Measurements from ENCODE around the gene MYRF. TPM values are rescaled to one million over a fixed set of nuclear protein-coding genes. Genes with fewer than 3 reads are reported as not detected.

Gene MYRF
- total and polyA plus RNA-seq, 2 donors (not counting 1 experiment from before 2014, with no cell fraction given) = 0.27 to 0.34 TPM

- WGBS (ENCODE audit: insufficient coverage) = 86% methylated on average over 3 of the region's 5 CpGs
- Mint-ChIP-seq H3K27me3 (no peaks in the 10 kb centered on the region), H3K4me1 (peaks cover 14% of the 10 kb centered on the region), H3K27ac (no peak overlapping the region), H3K4me3 (no peak overlapping the region), H3K9me3 (ENCODE audit: insufficient read depth) (no peaks in the 10 kb centered on the region)
- Histone ChIP-seq H3K4me2 (replicated peaks; ENCODE audit: low read depth, low read length, poor library complexity, severe bottlenecking) (no peak overlapping the region), H3K79me2 (ENCODE audit: control insufficient read depth, insufficient read depth, low read length) (no peaks in the 10 kb centered on the region), H3K27ac (ENCODE audit: low read length in 2 of 2) (no peak overlapping the region), H2AFZ (ENCODE audit: insufficient read depth, low read depth, low read length, poor library complexity, severe bottlenecking) (no peak overlapping the region), H3K9ac (ENCODE audit: low read length) (no peak overlapping the region), H3K9me3 (ENCODE audit: control extremely low read depth in 1 of 3, control insufficient read depth in 2 of 3, insufficient read depth in 1 of 3, low read length in 2 of 3) (peaks cover 0 to 6% (median 0%) of the 10 kb centered on the region in 3 donors), H3K4me3 (ENCODE audit: control extremely low read depth in 1 of 5, extremely low read depth in 1 of 5, insufficient read depth in 1 of 5, low read depth in 2 of 5, low read length in 4 of 5) (no peak overlapping the region), H4K20me1 (ENCODE audit: control insufficient read depth, insufficient read depth, low read length, poor library complexity, severe bottlenecking) (no peaks in the 10 kb centered on the region), H3K27me3 (replicated peaks in 1 of 4; ENCODE audit: control extremely low read depth in 1 of 4, control insufficient read depth in 3 of 4, insufficient read depth in 4 of 4, low read length in 3 of 4) (peaks cover 0 to 13% (median 4%) of the 10 kb centered on the region in 4 experiments), H3K36me3 (replicated peaks in 1 of 2; ENCODE audit: control extremely low read depth in 1 of 2, control insufficient read depth in 1 of 2, extremely low read depth in 1 of 2, insufficient read depth in 2 of 2, low read length in 1 of 2) (no peaks in the 10 kb centered on the region), H3K4me1 (ENCODE audit: control insufficient read depth in 2 of 2, insufficient read depth in 2 of 2, low read length in 2 of 2) (peaks cover 9 to 20% of the 10 kb centered on the region in 2 donors)
- ChIA-PET CTCF (interaction anchor here (0.8 to 2.3 kb wide), 4 partner anchors 12 to 270 kb away, joined by 3 to 5 read pairs (median 4); no protein-coding TSS in a partner anchor), POLR2A (no interaction called here)
- TF ChIP-seq EZH2 (IDR thresholded peaks at IDR 0.05; ENCODE audit: borderline replicate concordance, insufficient read depth, low read depth, low read length, poor library complexity, severe bottlenecking) (no peak), CTCF (IDR thresholded peaks at IDR 0.05) (no peak)
- DNase-seq (no peak), ATAC-seq (ENCODE audit: low read depth) (no peak)
- intact Hi-C loops (cut with micrococcal nuclease) = no loop called here
Measured at GRCh38 chr11:61811831-61812230, 59.4 kb downstream of the MYRF start.

GRCh38 chr11:61812736-61813411 is 60.4 kb downstream of the MYRF start:
- H3K4me2 ChIP-seq (replicated peaks; ENCODE audit: low read depth, low read length, poor library complexity, severe bottlenecking) = no peak overlapping the region
- H3K4me1 ChIP-seq (ENCODE audit: control insufficient read depth in 2 of 2, insufficient read depth in 2 of 2, low read length in 2 of 2) = peaks cover 9 to 24% of the 10 kb centered on the region in 2 donors
- no peak overlapping the region for H3K9ac ChIP-seq (ENCODE audit: low read length)
- H3K27ac Mint-ChIP-seq = no peak overlapping the region
- TF ChIP-seq CTCF (IDR thresholded peaks at IDR 0.05) (no peak), EZH2 (IDR thresholded peaks at IDR 0.05; ENCODE audit: borderline replicate concordance, insufficient read depth, low read depth, low read length, poor library complexity, severe bottlenecking) (no peak)
- no peak overlapping the region for H3K4me3 ChIP-seq (ENCODE audit: control extremely low read depth in 1 of 5, extremely low read depth in 1 of 5, insufficient read depth in 1 of 5, low read depth in 2 of 5, low read length in 4 of 5)
- H3K79me2 ChIP-seq (ENCODE audit: control insufficient read depth, insufficient read depth, low read length) = no peaks in the 10 kb centered on the region
- WGBS (ENCODE audit: insufficient coverage) = 89% methylated on average over 3 of the region's 4 CpGs
- ATAC-seq (ENCODE audit: low read depth) = no peak
- H3K9me3 Mint-ChIP-seq (ENCODE audit: insufficient read depth) = no peaks in the 10 kb centered on the region
- H3K9me3 ChIP-seq (ENCODE audit: control extremely low read depth in 1 of 3, control insufficient read depth in 2 of 3, insufficient read depth in 1 of 3, low read length in 2 of 3) = peaks cover 0 to 6% (median 0%) of the 10 kb centered on the region in 3 donors
- no peaks in the 10 kb centered on the region for H3K36me3 ChIP-seq (replicated peaks in 1 of 2; ENCODE audit: control extremely low read depth in 1 of 2, control insufficient read depth in 1 of 2, extremely low read depth in 1 of 2, insufficient read depth in 2 of 2, low read length in 1 of 2)
- H3K27me3 Mint-ChIP-seq = no peaks in the 10 kb centered on the region
- POLR2A ChIA-PET = no interaction called here
- H3K27me3 ChIP-seq (replicated peaks in 1 of 4; ENCODE audit: control extremely low read depth in 1 of 4, control insufficient read depth in 3 of 4, insufficient read depth in 4 of 4, low read length in 3 of 4) = peaks cover 0 to 17% (median 4%) of the 10 kb centered on the region in 4 experiments
- no peak for DNase-seq
- H3K4me3 Mint-ChIP-seq = no peak overlapping the region
- CTCF ChIA-PET = interaction anchor here (0.8 to 6.1 kb wide), 7 partner anchors 15 to 295 kb away, joined by 3 to 77 read pairs (median 5); partner anchors contain the start of gene FEN1
- no peak overlapping the region for H3K27ac ChIP-seq (ENCODE audit: low read length in 2 of 2)
- H4K20me1 ChIP-seq (ENCODE audit: control insufficient read depth, insufficient read depth, low read length, poor library complexity, severe bottlenecking) = no peaks in the 10 kb centered on the region
- no peak overlapping the region for H2AFZ ChIP-seq (ENCODE audit: insufficient read depth, low read depth, low read length, poor library complexity, severe bottlenecking)
- intact Hi-C loops (cut with micrococcal nuclease) = no loop called here
- H3K4me1 Mint-ChIP-seq = peaks cover 15% of the 10 kb centered on the region

Data from B cell (primary cell).